Smooth muscle cell of bladder (primary cell): Measurements from ENCODE around the gene SERPINB5. TPM values are rescaled to one million over a fixed set of nuclear protein-coding genes. Genes with fewer than 3 reads are reported as not detected.

ENCODE experiments used
- total RNA-seq: library from RNA; depleted of rRNA; stranded (reverse); fragments of >200 nt; gene quantifications from 2 replicates; pipeline ENCODE4 v1.2.3, GENCODE V29; 2014

The SERPINB5 gene, protein sequence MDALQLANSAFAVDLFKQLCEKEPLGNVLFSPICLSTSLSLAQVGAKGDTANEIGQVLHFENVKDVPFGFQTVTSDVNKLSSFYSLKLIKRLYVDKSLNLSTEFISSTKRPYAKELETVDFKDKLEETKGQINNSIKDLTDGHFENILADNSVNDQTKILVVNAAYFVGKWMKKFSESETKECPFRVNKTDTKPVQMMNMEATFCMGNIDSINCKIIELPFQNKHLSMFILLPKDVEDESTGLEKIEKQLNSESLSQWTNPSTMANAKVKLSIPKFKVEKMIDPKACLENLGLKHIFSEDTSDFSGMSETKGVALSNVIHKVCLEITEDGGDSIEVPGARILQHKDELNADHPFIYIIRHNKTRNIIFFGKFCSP
- 0.09 and 0.14 TPM in 2 replicates for total RNA-seq

DNA sequence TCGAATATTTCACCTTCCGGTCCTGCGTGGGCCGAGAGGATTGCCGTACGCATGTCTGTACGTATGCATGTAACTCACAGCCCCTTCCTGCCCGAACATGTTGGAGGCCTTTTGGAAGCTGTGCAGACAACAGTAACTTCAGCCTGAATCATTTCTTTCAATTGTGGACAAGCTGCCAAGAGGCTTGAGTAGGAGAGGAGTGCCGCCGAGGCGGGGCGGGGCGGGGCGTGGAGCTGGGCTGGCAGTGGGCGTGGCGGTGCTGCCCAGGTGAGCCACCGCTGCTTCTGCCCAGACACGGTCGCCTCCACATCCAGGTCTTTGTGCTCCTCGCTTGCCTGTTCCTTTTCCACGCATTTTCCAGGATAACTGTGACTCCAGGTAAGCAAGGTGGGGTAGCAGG, at the start of gene SERPINB5:
TSS of gene SERPINB5 (plus strand) at position 291 of the 400 bp plus-strand sequence. CDS start 7,471 bp downstream, outside the sequence.

DNA sequence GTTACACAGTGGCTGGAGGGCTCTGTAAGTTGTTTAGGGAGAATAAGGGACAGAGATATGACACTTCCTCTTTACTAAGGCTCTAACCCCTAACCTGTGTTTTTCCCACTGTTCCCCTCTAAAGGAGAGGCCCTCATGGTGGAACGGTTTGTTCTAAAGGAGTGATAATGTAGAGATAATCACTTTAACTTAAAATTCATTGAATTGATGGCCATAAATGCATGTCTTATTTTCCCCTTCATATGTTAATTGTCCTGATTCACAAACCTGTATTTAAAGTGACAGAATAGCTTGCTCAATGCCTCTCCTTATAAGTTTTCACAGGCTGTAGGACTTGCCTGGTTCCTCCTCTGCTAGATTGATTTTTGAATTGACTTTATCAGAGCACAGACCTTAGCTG, 65.3 kb downstream of the SERPINB5 start, which contains the start of gene SERPINB12:
TSS of gene SERPINB12 (plus strand) at position 301 of the 400 bp plus-strand sequence. CDS start 13,791 bp downstream, outside the sequence.

Other genes with a start within 250 kb of the SERPINB5 start
- gene BCL2, start 157.2 kb upstream of the SERPINB5 start, total RNA-seq = 2.0 and 2.2 TPM in 2 replicates
- gene KDSR, start 109.8 kb upstream of the SERPINB5 start, total RNA-seq = 19.5 and 36.1 TPM in 2 replicates
- gene VPS4B, start 54.5 kb upstream of the SERPINB5 start, total RNA-seq = 43.5 and 51.1 TPM in 2 replicates
- gene SERPINB12, start 65.4 kb downstream of the SERPINB5 start, total RNA-seq = not detected in 2 replicates
- not detected in 2 replicates for gene SERPINB13, start 110.4 kb downstream of the SERPINB5 start, total RNA-seq
- gene SERPINB4, start 167.3 kb downstream of the SERPINB5 start, total RNA-seq = 0.14 and 0.46 TPM in 2 replicates
- 0.28 TPM in 1 of 2 replicates, not detected in the other for gene SERPINB3, start 184.9 kb downstream of the SERPINB5 start, total RNA-seq
- not detected in 2 replicates for gene SERPINB11, start 226.0 kb downstream of the SERPINB5 start, total RNA-seq